GM19240 (cell line): ENCODE data around the gene IARS2.
"Not testable (repeated sequence)": the region's sequence is repeated elsewhere in the genome, so short reads cannot be mapped to it uniquely, and the experiment has no call there.

Experiments used
- DNase-seq: peaks from one replicate; pipeline ENCODE4 v3.0.0; 2011; ENCODE audit warnings: low spot score; ENCODE audit not compliant: insufficient read length

IARS2 gene

GRCh38 chr1:220164517-220164916 lies 70.6 kb downstream of the IARS2 start:
- no peak for DNase-seq

GRCh38 chr1:220166853-220167252 lies 72.9 kb downstream of the IARS2 start:
- no peak for DNase-seq

- DNase-seq = not testable (repeated sequence)
Measured at GRCh38 chr1:220169887-220170286, 76.0 kb downstream of the IARS2 start.

- no peak for DNase-seq
Measured at GRCh38 chr1:220170836-220171526, 77.0 kb downstream of the IARS2 start.

- DNase-seq = no peak
Measured at GRCh38 chr1:220176540-220176939, 82.6 kb downstream of the IARS2 start.

- no peak for DNase-seq
Measured at GRCh38 chr1:220182111-220182510, 88.2 kb downstream of the IARS2 start.

- no peak for DNase-seq
Measured at GRCh38 chr1:220182656-220183055, 88.7 kb downstream of the IARS2 start.

- DNase-seq = no peak
Measured at GRCh38 chr1:220184506-220184905, 90.6 kb downstream of the IARS2 start.

GRCh38 chr1:220186752-220187151 lies 92.8 kb downstream of the IARS2 start:
- no peak for DNase-seq

GRCh38 chr1:220188538-220188937 lies 94.6 kb downstream of the IARS2 start:
- no peak for DNase-seq

- DNase-seq = no peak
Measured at GRCh38 chr1:220189750-220190347, 95.9 kb downstream of the IARS2 start.

- no peak for DNase-seq
Measured at GRCh38 chr1:220195701-220196100, 101.8 kb downstream of the IARS2 start.
